NCI-H146 treated with DMSO at 0.1 percent for 48 hours (cell line): ENCODE measurements around the gene NCOR2.
A peak's percentile ranks its signal among the peaks of the same experiment; 100 is the strongest.

Experiments
- DNase-seq: peaks from one replicate; lab custom pipeline; 2025; ENCODE audit not compliant: unreplicated experiment; lab: John Stamatoyannopoulos, UW

Gene NCOR2

GRCh38 chr12:124566997-124567672, at the start of gene NCOR2:
Gene NCOR2 (minus strand): TSS chr12:124567612. CDS start chr12:124495251, 72,361 bp downstream.
- no peak for DNase-seq

GRCh38 chr12:124616394-124617221, 49.2 kb upstream of the NCOR2 start:
- no peak for DNase-seq

DNA sequence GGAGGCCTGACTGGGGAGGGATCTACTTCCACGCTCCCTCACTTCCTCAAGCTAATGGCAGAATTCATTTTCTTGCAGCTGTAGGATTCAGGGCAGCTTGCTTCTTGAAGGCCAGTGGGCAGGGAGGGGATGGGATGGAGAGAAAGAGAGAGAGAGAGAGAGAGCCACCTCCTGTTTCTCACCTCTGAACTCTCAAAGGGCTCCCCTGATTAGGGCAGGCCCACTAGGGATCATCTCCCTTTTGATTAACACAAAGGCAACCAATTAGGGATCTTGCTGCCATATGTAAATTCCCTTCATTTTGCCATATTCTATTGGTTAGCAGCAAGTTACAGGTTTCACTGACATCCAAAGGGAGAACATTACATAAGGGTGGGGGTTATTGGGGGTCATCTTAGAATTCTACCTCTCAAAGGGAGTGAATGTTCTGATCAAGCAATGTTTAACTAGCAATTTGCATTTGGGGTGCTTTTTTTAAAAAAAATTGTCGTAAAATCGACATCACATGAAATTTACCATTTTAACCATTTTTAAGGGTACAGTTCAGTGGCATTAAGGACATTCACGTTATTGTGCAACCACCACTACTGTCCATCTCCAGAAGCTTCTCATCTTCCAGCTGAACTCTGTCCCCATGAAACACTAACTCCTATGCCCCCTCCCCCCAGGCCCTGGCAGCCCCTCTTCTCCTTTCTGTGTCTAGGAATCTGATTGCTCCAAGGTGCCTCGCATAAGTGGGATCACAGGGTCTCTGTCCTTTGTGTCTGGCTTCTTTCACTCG, 47.3 kb upstream of the NCOR2 start:
- DNase-seq, result no peak

DNA sequence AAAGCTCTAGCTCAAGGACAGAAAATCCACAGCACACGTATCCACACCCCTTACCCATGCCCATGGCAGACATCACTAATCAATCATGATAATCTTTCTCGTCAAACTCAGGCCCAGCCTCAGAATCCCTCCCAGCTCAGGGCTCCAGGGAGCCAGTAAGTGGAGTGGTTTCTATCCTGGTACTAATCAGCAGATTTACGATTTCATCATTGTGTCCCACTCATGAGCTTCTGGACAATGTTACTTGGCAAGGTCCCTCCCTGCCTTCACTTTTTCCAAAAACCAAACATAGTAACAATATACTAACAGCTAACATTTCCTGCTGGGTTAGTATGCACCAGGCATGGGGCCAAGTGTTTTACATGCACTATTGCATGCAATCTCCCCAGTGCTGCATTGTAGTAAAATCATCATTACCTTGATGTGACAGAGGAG, 45.8 kb upstream of the NCOR2 start:
- no peak for DNase-seq

GRCh38 chr12:124612410-124612680, 44.9 kb upstream of the NCOR2 start:
- DNase-seq, result no peak

DNA sequence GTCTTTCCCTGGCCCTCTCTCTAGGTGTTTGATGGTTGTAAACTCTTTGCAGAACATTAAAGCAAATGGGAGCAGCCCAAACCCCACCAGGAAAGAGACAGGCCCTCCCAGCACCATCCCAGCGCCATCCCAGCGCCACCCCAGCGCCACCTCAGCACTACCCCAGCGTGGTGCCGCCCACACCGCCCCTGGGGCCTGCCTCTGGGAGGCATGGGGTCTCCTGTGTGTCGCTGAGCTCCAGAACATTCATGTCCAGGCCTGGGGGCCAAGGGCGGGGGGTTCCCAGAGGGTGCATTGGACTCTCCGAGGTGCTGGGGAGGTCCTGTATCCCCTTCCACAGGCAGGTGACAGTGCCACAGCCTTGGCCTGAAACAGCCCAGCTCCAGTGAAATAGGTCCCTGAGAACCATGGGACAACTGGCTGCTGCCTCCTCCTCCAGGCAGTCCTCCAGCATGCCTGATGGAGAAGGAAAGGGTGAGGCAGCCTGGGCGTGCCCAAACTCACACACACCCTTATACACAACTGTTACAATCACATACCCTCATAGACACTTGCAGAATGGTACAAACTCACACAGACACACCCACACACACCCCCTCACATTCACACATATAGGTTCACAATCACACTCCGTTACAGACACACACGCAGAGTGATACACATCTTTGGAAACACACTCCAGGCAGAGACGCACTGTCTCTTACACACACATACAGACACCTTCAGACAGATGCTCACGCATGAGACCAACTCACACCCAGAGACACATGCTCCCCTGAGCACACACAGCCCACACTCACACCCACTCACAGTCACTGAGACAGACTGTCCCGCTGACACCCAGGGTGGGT, 44.4 kb upstream of the NCOR2 start:
- no peak for DNase-seq

DNA sequence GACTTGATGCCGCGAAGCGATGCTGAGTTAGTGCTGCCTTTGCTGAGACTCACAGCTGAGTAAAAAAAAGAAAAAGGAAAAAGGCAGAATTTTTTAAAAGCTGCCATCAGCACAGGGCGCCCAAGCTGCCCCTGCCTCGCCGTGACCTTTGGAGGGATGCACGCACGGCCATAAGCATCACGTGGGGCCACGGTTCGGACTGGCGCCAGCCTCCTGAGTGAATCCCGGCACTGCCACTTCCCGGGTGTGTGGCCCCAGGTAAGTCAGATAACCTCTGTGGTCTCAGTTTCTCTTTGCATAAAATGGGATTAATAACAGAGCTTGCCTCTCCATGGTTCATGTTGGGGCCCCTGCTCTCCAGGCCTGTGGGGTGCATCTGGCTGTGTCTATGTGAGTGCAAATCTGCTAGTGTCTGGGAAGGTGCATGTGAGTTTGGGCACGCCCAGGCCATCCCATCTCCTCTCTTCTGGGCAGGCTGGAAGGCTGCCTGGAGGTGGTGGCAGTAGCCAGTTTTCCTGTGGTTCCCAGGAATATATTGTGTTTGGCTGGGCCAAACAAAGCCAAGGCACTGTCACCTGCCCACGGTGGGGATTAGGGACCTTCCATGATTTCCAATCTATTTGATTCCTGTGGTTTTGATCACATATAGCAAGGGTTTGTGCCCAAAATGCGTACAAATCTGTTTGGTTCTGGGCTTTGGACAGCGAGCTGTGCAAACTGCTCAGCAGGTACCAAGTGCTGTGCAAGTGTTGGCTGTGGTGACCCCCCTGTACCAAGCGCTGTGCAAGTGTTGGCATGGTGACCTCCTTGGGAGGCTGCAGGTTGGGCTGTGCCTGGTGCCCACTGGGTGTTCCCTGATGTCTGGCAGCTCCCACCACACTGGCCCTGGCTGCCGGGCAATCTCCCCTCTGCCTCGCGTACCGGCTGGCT, 43.5 kb upstream of the NCOR2 start:
- no peak for DNase-seq

DNA sequence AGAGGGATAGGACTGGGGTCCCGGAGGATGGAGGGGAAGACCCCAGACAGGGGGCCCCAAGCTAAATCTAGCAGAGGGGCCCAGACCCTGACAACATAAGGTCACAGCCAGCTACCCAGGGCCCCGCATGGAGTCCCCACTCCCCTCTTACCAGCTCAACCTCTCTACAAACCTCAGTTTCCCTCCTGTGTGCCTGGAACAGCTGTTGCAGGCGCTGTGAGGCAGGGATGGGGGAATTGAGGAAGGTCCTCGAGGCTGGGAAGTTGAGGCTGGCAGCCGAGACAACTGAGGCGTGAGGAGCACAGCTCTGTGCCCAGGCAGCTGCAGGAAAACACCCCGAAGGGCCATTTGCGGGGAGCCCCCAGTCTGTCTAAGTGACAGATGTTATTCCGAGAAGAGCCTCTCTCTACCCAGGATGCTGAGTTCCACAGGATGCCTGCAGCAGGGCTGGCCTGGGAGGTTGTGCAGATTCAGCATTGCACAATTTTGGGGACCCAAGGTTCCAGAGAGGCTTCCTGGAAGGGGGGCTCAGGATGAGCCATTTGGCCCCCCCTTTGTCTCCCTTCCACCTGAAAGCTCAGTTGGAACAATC, 42.7 kb upstream of the NCOR2 start:
- DNase-seq, result no peak

DNA sequence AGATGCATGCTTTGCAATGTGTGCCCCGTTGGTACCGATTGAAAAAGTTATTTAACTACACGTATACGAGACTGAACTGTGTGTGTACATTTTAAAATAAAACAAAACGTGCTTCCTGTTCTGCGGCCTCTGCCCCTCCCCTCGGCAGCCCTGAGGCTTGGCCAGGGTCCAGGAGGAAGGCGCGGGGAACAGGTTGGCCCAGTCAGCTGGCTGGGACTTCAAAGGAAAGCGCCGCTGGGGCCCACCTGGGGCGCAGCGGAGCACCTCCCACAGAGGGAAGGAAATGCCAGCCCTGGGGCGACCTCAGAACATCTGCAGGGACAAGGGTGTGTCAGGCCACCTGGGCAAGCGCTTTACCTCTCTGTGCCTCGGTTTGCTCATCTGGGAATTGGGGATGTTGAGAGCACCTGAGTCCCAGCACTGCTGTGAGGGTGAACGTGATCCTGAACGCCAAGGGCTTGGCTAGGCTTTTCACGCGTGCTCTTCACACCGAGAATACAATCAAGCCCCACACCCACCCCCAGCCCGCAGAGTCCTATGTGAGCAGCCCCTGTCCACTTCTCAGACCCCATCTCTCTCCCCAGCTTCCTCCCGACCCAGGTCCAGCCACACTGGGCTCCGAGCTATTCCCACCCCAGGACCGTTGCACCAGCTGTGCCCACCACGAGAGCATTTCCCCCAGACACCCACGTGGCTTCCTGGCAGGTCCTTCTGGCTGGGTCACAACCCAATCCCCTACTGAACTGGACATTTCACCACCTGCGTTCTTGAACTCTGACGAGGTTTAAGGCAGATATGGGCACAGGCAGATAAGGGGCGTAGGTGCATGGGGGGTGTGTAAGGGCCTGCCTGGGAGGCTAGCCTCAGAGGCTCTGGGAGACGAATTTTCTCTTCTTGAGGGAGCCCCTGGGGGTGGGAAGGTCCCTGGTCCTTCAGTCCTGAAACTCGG, 41.9 kb upstream of the NCOR2 start:
- DNase-seq, result peak; percentile 82

- no peak for DNase-seq
These were observed 41.0 kb upstream of the NCOR2 start for GRCh38 chr12:124608450-124608870.

DNA sequence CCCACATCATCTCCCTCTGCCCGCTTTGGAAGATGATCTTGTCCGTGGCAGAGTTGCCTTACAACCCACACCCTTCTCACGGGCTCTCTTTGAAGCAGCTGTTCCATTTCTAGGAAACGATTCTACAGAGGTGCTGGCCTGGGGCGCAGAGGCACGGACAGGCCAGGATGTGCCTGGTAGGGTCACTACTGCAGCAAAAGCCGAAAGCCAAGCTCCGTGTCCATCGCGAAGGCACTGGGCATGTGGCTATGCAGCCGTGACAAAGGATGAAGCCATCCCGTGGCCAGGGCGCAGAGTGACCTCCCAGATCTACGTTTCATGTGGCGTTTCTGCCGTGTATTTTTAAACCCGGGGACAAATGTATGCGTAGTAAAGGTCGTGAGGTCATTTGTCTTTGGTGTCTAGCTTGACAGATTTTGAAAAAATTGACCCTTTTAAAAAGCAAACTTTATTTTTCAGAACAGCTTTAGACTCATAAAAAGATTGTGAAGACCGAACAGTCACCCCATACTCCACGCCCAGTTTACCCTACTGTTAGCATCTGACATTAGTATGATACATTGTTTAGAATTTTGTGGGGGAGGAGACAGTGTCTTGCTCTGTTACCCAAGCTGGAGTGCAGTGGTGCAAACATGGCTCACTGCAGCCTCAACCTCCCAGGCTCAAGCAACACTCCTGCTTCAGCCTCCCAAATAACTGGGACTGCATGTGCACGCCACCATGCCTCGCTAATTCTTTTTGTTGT, 40.4 kb upstream of the NCOR2 start:
- no peak for DNase-seq

- DNase-seq, result no peak
These were observed 38.7 kb upstream of the NCOR2 start for GRCh38 chr12:124605883-124606774.

GRCh38 chr12:124605150-124605882, 37.9 kb upstream of the NCOR2 start:
- no peak for DNase-seq

DNA sequence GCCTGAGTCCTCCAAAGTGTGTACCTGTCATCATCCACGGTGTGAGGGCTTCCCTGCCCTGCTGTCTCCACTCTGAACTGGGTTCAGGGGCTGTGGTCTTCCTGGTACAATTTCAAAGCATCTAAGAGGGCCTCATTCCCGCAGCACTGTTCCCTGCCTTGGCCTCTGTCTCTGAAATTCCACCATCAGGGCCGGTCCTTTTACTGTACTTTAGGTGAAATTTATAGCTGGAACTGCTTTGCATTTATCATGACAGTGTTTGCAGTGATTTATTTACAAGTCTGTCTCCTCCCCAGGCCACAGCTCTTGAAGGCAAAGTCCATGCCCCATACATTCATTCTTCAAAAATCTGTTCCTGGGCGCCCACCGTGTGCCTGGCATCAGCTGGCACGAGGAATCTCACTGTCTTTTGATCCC, 36.9 kb upstream of the NCOR2 start:
- DNase-seq, result no peak

- no peak for DNase-seq
These were observed 36.4 kb upstream of the NCOR2 start for GRCh38 chr12:124603831-124604251.

- DNase-seq, result no peak
These were observed 35.7 kb upstream of the NCOR2 start for GRCh38 chr12:124603100-124603541.
